Neural crest cell (in vitro differentiated cells): ENCODE data around the gene HCN3. TPM values are rescaled to one million over a fixed set of nuclear protein-coding genes. Genes with fewer than 3 reads are reported as not detected.
A peak's percentile ranks its signal among the peaks of the same experiment; 100 is the strongest.

Experiments used
- DNase-seq: peaks from one replicate; pipeline ENCODE4 v3.0.0; 2021; ENCODE audit warnings: low read depth, mixed read lengths, low spot score
- H3K27ac Mint-ChIP-seq: one replicate; pipeline ENCODE4 v1.8.0; 2021; ENCODE audit warnings: mild to moderate bottlenecking, mixed read lengths; ENCODE audit not compliant: unreplicated experiment
- H3K27me3 Mint-ChIP-seq: 2 replicates; pipeline ENCODE4 v1.8.0; 2021; ENCODE audit warnings: low read depth, mild to moderate bottlenecking, mixed read lengths
- H3K36me3 Mint-ChIP-seq: 2 replicates; pipeline ENCODE4 v1.8.0; 2021; ENCODE audit warnings: low read depth, mild to moderate bottlenecking, mixed read lengths
- H3K4me1 Mint-ChIP-seq: 2 replicates; pipeline ENCODE4 v1.8.0; 2021; ENCODE audit warnings: mixed read lengths
- H3K4me3 Mint-ChIP-seq: one replicate; pipeline ENCODE4 v1.8.0; 2021; ENCODE audit warnings: mild to moderate bottlenecking, mixed read lengths
- H3K9me3 Mint-ChIP-seq: 2 replicates; pipeline ENCODE4 v1.8.0; 2021; ENCODE audit warnings: mixed read lengths
- total RNA-seq: library from RNA; stranded (reverse); gene quantifications from 2 replicates; pipeline ENCODE4 v1.2.1, GENCODE V29; 2021
- TF ChIP-seq, protein P1 (sequence below): fragments of 200-600 bp; sonication (generic); conservative IDR thresholded peaks from 2 replicates; pipeline ENCODE4 v1.5.0; 2021; ENCODE audit warnings: antibody characterized with exemption, mild to moderate bottlenecking

Gene HCN3
- total RNA-seq, 1 donor from 2014 or later, result 20.8 TPM

DNA sequence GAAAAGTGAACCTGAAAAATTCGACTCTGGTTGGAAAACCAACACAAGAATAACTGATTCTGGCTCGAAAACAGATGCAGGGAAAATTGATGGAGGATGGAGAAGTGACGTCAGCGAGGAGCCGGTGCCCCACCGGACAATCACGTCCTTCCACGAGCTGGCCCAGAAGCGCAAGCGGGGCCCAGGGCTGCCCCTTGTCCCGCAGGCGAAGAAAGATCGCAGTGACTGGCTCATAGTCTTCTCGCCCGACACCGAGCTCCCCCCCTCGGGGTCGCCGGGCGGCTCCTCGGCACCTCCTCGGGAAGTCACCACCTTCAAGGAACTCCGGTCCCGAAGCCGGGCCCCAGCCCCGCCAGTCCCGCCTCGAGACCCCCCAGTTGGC, 45.3 kb downstream of the HCN3 start:
- Mint-ChIP-seq H3K4me1 (peaks cover 60% of the 10 kb centered on the region), H3K27ac (peak overlapping the region; percentile 84), H3K27me3 (peaks cover 26% of the 10 kb centered on the region), H3K9me3 (no peaks in the 10 kb centered on the region), H3K4me3 (peak overlapping the region; percentile 88), H3K36me3 (peaks cover 15% of the 10 kb centered on the region)
- peak; percentile 40 for DNase-seq
- TF ChIP-seq, protein P1, sequence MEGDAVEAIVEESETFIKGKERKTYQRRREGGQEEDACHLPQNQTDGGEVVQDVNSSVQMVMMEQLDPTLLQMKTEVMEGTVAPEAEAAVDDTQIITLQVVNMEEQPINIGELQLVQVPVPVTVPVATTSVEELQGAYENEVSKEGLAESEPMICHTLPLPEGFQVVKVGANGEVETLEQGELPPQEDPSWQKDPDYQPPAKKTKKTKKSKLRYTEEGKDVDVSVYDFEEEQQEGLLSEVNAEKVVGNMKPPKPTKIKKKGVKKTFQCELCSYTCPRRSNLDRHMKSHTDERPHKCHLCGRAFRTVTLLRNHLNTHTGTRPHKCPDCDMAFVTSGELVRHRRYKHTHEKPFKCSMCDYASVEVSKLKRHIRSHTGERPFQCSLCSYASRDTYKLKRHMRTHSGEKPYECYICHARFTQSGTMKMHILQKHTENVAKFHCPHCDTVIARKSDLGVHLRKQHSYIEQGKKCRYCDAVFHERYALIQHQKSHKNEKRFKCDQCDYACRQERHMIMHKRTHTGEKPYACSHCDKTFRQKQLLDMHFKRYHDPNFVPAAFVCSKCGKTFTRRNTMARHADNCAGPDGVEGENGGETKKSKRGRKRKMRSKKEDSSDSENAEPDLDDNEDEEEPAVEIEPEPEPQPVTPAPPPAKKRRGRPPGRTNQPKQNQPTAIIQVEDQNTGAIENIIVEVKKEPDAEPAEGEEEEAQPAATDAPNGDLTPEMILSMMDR, result no peak

DNA sequence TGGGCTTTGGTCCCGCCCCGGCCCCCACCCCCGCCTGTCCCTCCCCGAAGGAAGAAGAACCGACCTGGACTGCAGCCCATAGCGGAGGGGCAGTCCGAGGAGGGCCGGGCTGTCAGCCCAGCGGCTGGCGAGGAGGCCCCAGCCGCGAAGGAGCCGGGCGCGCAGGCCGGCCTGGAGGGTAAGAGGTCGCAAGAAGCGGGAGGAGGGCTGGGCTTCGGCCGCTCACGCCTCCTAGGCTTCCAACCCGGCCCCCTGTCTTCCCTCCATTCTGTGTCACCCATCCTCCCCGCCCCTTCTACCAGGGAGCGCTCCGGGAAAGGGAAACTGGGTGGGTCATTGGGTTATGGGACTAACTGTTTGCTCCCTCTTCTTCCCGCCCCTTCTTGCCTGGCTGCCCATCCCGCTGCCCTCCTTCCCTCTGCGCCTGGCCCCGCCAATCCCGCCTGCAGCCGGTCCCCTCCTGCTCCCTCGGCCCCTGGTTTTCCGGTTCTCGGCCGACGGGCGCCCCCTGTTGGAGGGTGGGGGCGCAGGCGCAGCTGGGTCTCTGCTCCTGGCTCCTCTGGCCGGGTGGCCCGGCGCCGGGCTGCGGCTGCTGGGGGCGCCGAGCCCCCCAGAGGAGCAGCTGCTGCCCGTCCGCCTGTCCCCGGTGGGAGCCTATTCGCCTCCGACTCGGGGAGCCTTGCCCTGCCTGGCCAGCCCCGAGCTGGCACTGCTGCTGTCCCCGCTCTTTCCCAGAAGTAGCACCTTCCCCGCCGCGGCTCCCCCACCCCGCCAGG, 45.9 kb downstream of the HCN3 start:
- peaks cover 59% of the 10 kb centered on the region for H3K4me1 Mint-ChIP-seq
- no peak overlapping the region for H3K27ac Mint-ChIP-seq
- peaks cover 11% of the 10 kb centered on the region for H3K36me3 Mint-ChIP-seq
- no peaks in the 10 kb centered on the region for H3K9me3 Mint-ChIP-seq
- H3K27me3 Mint-ChIP-seq, result peaks cover 25% of the 10 kb centered on the region
- DNase-seq, result peak; percentile 97
- peak overlapping the region; percentile 96 for H3K4me3 Mint-ChIP-seq
- TF ChIP-seq, protein P1, result peak; percentile 98

DNA sequence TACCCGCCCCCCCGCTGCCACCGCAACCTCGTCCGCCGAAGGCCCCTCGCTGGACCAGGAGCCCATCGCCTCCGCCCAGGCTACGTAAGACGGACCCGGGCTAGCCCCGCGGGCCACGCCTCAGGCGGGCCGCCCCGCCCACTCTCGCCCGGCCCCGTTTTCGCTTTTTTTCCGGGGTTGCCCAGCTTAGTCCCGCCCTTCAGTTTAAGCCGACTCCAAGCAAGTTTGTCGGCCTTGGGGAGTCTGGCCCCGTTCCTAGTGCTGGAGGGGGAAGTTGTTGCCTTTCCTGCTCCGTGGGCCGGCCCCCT, 46.4 kb downstream of the HCN3 start:
- TF ChIP-seq, protein P1, result no peak

DNA sequence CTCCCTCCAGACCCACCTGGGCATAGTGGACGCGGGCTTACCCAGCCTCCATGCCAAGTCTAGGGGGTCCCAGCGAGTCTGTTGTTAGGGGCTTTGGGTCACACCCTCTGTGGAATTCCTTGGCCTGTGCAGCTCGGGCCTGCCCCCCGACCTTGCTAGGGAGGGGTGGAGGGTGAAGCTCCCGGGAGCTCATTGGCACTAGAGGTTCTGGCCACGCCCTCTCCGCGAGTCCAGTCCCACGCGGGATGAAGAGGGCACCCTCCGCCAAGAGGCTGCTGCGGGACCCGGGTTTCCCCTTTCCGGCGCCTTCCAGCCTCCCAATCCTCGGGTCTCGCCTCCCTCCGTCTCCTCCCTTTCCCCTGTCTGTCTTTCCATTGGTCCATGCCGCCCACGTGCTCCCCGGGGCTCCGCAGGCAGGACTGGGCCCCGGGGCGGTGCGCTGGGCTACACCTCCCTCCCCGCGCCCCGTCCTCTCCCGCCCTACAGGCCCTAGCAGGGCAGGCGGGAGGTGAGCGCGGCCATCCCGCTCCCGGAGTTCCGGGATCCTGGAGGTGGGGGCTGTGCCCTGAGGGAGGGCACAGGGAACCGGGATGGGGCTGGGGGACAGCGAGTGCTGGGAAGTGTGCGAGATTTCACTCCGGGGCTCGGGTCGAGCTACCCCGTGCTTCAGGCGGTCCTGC, 46.9 kb downstream of the HCN3 start:
- no peak overlapping the region for H3K27ac Mint-ChIP-seq
- TF ChIP-seq, protein P1, result no peak
- DNase-seq, result peak; percentile 85
- peaks cover 5% of the 10 kb centered on the region for H3K36me3 Mint-ChIP-seq
- peaks cover 18% of the 10 kb centered on the region for H3K27me3 Mint-ChIP-seq
- peak overlapping the region; percentile 94 for H3K4me3 Mint-ChIP-seq
- no peaks in the 10 kb centered on the region for H3K9me3 Mint-ChIP-seq
- peaks cover 48% of the 10 kb centered on the region for H3K4me1 Mint-ChIP-seq

More for the DNA sequence above, 46.4 kb downstream of the HCN3 start:
- Mint-ChIP-seq H3K27ac (no peak overlapping the region), H3K9me3 (no peaks in the 10 kb centered on the region), H3K36me3 (peaks cover 9% of the 10 kb centered on the region), H3K4me3 (peak overlapping the region; percentile 94), H3K4me1 (peaks cover 53% of the 10 kb centered on the region), H3K27me3 (peaks cover 20% of the 10 kb centered on the region)
- peak; percentile 71 for DNase-seq

DNA sequence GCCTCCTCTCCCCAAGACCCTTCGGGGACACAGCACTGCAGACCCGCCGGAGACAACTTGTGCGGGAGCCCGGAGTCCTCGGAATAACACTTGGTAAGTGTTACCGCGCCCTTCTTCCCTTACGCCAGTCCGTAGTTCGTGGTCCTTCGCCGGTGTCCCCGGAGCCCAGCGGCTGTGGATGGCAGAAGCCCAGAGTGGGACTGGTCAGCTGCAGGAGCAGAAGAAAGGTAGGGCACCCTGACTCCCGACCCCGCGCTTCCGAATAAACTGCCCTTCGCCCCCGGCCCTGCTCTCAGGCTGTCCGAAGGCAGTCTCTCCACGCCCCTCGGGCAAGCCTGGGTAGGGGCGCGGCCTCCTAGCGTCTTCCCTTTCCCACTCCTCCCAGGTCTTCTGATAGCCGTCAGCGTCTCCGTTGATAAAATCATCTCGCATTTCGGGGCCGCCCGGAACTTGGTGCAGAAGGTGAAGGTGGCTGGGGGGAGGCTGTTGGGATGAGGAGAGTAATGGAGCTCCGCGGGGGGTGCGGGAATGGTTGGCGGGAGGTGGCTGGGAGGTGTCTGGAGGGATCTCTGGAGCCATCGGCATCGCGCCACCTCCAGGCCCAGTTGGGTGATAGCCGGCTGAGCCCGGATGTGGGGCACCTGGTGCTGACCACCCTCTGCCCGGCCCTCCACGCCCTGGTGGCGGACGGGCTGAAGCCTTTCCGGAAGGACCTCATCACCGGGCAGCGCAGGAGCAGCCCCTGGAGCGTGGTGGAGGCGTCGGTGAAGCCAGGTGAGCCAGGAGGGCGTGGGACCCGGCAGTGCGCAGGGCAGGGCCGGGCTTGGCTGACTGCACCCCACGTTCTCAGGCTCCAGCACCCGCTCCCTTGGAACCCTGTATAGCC, 47.7 kb downstream of the HCN3 start:
- peak; percentile 56 for DNase-seq
- Mint-ChIP-seq H3K4me3 (peak overlapping the region; percentile 94), H3K27me3 (peaks cover 17% of the 10 kb centered on the region), H3K27ac (peak overlapping the region; percentile 62), H3K36me3 (peaks cover 4% of the 10 kb centered on the region), H3K9me3 (no peaks in the 10 kb centered on the region), H3K4me1 (peaks cover 41% of the 10 kb centered on the region)
- TF ChIP-seq, protein P1, result peak; percentile 58
